GM18909 (cell line): ENCODE results near the gene ZBTB44.
"Not testable (repeated sequence)": the region's sequence is repeated elsewhere in the genome, so short reads cannot be mapped to it uniquely, and the experiment has no call there.

ENCODE experiments used
- ATAC-seq: cut with Tn5 transposase; IDR thresholded peaks from one replicate; pipeline ENCODE4 v1.9.1; 2021; ENCODE audit warnings: mild to moderate bottlenecking; ENCODE audit not compliant: unreplicated experiment, poor library complexity

The ZBTB44 gene

DNA sequence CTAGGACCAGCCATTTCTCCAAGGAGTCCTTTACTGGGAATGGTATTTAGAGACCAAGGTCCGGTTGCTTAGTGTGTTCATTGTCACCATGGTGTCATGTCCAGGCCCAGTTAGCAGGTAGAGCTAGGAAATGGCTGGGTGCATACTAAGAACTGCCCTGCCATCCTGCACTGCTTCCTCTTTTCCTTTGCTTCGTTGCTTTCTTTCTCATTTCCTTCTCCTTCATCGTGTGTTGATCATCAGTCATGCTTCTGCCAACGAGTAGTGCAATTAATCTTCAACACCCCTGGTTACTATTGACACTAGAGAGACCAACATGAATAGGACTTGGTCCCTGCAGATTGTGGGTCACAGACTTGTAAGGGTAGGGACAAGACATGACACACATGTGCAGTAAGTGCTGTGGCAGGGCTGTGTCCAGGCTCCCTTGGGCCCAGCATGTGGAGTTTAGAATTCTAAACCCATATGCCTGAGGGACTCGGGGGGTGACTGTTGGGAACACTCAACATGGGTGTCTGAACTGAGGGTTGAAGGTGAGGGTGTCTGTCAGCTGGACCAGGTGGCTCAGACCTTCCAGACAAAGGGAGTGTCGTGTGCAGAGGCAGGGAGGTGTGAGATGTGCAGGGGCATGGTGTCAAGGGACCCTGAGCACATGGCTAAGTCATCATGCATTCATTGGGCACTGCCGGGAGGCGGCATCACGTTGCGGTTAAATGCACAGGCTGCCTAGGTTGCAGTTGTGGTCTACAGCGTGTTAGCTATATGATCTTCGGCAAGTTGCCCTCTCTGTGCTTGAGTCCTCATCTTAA lies 112.5 kb downstream of the ZBTB44 start:
- ATAC-seq = no peak

DNA sequence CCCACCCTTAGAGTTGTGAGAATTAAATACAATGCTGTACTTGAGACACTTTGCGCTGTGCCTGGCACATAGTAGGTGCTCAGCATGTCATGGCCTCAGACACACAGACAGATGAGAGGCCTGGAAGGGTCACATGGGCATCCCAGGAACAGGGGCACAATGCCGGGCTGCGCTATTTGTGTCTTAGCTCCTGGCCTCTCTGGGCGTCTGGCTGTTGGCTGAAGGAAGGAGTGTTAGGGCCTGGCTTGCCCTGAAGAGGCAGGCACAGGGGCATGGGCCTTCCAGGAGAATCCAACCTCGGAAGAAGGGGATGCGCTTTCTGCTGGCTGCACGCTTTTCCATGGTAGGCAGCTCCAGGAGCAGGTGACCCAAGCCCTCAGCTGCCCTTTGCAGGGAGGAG lies 113.7 kb downstream of the ZBTB44 start:
- ATAC-seq = no peak

DNA sequence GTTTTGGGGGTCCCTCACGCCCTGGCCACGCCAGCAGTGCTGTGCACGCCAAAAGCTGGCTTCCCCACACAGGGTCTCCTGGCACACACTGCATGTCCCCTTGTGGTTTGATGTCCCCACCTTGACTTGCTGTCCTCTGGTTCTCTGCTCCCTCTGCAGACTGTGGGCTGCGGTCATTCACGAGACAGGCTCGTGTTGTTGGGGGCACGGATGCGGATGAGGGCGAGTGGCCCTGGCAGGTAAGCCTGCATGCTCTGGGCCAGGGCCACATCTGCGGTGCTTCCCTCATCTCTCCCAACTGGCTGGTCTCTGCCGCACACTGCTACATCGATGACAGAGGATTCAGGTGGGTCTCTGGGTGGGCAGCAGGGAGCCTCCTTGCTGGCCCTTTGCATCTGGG lies 114.9 kb downstream of the ZBTB44 start:
- no peak for ATAC-seq

DNA sequence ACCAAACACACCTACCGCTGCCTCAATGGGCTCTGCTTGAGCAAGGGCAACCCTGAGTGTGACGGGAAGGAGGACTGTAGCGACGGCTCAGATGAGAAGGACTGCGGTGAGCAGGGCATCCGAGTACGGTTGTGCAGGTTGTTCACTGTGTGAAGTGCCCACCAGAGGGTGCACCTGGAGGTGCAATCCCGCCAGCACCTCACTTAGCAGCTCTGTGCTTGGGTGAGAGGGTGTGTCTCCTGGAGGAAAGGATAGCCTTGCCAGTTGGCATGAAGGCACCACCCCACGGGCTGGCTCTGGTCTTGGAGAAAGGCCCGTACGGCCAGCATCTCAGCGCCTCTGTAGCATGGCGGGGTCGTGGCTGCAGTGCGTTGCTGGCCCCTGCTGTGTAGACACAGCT lies 115.8 kb downstream of the ZBTB44 start:
- ATAC-seq = no peak

DNA sequence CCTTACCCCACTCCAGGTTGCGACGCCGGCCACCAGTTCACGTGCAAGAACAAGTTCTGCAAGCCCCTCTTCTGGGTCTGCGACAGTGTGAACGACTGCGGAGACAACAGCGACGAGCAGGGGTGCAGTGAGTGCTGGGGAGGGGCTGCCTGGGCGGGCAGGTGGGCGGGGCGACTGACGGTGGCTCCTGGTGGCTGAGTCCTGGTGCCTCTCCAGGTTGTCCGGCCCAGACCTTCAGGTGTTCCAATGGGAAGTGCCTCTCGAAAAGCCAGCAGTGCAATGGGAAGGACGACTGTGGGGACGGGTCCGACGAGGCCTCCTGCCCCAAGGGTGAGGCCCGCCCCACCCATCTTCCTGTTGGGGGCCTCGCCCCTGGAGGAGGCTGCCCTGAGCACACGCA lies 116.4 kb downstream of the ZBTB44 start:
- ATAC-seq = no peak

DNA sequence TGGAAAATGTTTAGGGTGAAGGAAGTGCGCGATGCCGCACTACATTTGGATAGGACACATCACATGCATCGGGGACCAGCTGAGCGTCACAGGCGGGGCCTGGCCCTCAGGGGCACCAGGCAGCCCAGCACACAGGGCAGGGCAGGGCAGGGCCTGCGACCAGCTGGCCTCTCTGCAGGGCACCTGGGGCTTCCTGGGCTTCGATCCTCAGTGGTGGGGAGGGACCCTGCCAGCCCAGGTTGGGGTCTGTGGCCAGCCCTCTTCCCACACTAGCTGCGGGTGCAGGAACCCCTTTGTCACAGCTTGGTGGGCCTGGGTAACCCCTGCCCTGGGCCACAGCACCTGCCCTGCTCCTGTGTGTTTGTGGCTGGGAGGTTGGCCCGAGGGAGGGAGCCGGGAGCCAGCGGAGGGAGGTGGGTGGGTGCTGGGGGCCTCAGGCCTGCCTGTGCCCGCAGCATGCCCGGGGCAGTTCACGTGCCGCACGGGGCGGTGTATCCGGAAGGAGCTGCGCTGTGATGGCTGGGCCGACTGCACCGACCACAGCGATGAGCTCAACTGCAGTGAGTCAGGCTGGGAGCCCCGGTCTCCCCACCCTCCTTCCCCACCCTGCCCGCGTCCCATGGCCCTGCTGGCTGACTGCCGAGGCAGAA lies 117.2 kb downstream of the ZBTB44 start:
- ATAC-seq = no peak

DNA sequence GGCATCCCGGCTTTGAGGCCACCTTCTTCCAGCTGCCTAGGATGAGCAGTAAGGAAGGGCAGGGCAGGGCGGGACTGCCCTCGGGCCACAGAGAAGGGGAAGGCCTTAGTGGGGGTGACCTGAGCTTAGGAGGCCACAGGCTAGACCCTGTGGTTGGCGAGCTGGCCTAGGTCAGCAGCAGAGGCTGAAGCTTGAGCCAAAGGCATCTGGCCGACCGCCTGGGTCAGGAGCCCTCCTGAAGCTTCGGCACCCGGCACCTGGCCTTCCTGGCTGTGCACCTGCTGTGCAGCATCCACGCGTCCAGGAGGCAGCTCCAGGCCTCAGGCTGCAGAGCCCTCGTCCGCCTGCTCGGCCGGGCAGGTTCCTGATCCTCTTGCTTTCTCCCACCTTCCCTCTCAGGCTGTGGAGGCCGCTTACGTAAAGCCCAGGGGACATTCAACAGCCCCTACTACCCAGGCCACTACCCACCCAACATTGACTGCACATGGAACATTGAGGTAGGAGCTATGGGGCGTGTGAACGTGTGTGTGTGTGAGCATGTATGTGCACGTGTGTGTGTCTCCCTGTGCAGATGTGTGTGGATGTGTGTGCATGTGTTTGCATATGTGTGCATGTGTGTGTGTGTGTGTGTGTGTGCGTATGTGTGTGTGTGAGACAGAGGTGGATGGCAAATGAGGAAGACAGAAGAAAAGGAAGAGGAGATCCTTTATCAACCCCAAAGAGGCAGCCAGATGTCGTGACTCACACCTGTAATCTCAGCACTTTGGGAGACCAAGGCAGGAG lies 120.3 kb downstream of the ZBTB44 start:
- ATAC-seq = no peak

DNA sequence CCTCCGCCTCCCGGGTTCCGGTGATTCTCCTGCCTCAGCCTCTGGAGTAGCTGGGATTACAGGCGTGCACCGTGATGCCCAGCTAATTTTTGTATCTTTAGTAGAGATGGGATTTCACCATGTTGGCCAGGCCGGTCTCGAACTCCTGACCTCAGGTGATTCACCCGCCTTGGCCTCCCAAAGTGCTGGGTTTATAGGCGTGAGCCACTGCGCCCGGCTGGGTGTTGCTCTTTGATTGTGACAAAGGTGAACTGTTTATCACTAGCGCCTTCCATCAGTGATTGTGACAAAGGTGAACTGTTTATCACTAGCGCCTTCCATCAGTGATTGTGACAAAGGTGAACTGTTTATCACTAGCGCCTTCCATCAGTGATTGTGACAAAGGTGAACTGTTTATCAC lies 121.2 kb downstream of the ZBTB44 start:
- not testable (repeated sequence) for ATAC-seq

DNA sequence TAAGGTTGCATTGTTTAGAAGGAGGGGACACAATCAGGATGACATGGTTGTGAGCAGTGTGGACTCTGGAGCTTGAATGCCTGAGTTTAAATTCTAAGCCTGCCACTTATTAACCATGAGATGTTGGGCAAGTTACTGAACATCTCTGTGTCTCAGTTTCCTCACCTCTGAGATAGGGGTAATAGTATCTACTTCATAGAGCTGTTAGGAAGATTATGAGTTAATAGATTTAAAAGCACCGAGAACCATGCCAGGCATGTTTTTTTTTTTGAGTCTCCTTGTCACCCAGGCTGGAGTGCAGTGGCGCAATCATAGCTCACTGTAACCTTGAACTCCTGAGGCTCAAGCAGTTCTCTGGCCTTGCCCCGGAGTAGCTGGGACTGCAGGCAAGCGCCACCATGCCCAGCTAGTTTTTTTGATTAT lies 121.9 kb downstream of the ZBTB44 start:
- no peak for ATAC-seq

DNA sequence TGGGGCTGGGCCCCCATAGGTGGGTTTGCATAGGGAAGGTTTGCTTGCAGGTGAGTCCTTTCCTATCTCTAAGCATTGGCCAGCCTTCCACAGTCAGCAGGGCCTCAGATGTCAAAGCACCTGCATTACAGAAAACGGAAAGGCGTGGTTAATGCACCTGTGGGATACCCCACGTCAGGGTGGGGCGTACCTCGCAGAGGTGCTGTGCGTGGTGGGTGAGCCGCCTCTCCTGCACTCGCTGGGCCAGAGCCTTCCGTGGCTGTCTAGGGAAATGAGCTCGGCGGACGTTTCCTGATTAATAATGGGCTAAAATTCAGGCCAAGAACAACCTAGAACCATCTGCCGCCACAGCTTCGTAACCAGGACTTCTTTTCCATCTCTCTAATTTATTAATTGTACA lies 122.8 kb downstream of the ZBTB44 start:
- no peak for ATAC-seq

DNA sequence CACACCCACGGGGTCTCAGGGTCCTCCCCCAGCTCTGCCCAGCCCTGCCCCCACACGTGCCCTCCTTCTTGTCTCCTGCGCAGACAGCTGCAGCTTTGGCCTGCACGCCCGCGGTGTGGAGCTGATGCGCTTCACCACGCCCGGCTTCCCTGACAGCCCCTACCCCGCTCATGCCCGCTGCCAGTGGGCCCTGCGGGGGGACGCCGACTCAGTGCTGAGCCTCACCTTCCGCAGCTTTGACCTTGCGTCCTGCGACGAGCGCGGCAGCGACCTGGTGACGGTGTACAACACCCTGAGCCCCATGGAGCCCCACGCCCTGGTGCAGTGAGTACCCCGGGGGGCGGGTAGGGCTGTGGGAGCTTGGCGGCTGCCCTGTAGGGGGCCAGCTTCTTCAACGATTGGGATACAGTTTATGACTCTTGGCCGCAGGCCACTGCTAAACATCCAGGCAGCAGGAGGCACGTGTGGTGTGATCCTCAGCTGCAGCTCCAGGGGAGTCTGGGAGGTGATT lies 124.3 kb downstream of the ZBTB44 start:
- no peak for ATAC-seq

DNA sequence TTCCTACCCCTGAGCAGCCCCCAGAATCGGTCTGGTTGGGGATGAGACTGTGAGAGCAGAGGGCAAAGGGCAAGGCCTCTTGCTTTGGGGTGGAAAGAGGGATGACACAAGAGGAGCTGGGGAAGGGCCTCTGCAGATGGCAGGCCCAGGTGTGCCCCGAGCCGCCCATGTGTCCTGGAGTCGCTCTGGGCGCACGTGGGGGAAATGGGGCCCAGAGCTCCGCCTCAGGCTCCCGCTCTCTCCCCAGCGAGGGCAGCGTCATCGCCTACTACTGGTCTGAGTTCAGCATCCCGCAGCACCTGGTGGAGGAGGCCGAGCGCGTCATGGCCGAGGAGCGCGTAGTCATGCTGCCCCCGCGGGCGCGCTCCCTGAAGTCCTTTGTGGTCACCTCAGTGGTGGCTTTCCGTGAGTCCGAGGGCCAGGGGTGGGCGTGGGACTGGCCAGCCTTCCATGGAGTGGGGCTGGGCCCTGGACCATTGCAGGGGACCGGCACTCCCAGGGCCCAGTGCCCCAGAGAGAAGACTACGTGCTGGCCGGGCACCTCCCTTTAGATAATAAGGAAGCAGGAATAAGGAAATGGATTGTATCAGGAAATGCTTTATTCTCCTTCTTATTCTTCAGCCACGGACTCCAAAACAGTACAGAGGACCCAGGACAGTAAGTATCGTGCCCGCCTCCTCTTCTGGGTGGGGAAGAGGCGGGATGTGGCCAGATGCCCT lies 125.1 kb downstream of the ZBTB44 start:
- ATAC-seq = no peak

DNA sequence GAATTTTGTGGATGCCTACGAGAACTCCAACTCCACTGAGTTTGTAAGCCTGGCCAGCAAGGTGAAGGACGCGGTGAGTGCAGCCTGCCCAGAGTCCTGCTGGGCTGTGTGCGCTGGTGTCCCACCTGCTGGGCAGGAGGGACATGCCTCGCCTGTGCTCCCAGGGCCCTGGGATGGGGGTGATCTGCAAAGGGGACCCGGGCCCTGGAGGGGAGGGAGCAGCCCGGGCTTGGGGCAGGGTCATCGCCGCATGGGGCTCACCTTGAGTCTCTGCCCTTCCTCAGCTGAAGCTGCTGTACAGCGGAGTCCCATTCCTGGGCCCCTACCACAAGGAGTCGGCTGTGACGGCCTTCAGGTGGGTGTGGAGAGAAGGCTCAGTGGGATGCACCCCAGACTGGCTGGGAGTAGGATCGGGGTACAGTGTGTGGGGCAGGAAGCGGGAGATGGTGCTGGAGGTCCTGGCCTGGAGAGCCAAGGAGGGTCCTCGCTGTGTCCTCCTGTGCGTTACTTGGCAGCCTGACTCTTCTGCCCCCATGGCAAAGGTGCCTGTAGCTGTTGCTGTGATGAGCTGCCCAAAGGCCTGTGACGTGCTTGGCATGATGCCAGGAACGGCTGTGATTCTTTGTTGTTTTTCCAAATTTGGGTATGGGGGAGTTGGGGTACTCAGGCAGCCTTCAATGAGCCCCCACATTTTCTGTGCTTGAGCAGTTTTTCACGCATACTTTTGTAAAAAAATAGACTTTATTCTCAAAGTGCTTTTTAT lies 126.0 kb downstream of the ZBTB44 start:
- ATAC-seq = no peak

DNA sequence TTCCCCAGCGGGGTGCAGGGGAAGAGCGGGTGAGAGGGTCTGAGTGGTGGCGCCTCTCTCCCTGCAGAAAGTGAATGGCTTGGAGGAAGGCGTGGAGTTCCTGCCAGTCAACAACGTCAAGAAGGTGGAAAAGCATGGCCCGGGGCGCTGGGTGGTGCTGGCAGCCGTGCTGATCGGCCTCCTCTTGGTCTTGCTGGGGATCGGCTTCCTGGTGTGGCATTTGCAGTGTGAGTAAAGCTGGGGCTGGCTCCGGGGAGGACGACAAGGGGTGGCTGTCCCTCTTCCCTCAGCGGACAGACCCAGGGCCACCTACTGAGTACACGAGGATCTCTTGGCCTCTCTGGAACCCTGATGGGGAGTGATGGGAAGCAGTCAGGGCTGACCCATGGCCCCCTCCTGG lies 126.7 kb downstream of the ZBTB44 start:
- no peak for ATAC-seq

DNA sequence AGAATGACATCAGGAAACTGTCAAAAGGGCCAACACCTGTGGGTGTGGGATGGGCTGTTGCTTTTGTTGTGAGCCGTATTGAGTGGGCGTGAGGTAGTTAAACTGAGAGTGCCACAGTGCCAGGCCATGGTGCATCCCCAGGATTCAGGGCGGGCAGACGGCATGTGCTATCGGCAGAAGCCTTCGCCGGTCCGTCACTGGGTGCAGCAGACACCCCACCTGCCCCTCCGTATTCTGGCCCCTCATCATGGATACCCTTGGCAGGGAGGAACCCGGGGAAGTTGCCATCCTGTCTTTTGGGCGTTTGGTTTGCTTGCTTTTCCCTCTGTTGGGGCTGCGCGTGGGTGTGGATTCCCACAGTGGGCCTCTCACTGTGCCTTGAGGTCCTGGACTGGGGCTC lies 127.6 kb downstream of the ZBTB44 start:
- ATAC-seq = no peak

DNA sequence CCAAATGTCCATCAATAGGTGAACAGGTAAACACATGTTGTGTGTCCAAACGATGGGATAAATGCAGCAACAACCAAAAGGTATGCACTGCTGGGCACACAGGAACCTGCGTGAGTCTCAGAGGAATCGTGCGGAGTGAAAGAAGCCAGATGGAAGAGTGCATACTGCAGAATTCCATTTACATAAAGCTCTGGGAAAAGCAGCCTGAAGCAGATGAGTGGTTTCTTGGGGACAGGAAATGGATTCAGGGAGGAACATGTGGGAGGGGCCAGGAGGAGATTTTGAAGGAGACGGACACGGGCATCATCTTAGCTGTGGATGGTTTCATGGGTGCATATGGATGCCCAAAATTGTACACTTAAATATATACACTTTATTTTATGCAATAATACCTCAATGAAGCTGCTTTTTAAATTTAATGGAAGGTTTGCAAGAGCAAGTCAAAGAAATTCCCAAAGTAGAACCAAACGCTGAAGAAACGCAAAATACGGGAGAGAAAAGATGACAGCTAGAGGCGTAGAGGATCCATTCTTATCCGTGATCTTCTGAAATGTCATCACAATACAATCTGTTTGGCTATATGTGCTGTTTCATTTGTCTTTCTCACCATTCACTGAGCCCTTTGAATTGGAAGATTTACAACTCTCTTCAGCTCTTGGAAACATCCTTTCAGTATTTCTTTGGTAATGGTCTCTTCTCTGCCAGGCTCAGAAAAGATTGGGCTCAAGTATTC lies 130.7 kb downstream of the ZBTB44 start:
- ATAC-seq = no peak

DNA sequence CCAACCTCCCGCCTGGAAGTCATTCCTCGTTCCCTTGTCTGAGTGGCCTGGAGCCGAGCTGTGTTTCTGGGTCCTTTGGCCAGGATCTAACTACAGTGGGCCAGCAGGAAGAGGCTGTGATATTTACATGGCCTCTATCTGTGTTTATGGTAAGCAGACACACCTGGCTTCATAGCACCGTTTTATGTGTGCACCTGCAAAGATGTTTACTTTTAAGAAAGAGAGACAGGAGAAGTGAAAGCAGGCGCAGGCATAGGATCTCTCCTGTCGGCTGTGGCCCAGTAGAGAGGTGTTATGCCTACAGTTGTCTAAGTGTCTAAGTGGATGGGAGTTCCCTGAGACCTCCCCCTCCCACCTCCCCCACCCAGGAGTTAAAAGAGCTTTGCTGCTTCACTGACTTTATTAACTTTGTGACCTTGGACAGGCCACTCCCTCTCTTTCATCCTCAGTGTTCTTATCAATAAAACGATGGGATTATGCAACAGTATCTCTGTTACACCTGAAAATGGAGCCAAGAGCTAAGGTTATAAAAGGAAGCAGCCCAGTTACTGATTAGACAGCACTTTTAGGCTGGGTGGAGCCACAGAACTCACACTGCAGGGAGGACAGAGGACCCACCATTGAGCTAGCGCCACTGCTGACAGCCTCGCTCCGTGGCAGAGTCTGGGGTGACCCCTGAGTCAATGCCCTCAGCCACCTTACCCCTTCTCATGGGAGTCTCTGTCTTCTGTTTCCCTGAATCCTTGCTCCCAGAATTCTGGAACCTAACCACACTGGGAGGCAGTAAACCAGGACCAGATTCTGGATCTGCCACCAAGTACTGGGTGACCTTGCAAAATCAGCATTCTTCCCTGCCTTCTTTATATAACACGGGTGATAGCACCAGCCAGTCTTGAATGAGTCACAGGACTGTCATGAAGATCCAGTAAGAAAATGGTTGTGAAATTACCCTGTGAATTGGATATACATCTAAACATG lies 133.1 kb downstream of the ZBTB44 start:
- ATAC-seq = peak; percentile 57

DNA sequence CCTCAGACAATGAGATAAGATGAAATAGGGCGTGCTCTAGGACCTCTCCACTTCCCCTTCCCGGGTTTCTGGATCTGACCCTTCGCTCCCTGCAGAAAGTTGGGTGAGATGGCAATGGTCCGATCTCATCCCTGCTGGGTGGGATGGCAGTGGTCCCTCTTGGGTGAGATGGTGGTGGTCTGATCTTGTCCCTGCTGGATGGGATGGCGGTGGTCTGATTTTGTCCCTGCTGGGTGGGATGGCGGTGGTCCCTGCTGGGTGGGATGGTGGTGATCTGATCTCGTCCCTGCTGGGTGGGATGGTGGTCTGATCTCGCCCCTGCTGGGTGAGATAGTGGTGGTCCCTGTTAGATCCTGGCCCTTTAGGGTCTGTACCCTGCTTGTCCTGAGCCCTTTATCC lies 133.8 kb downstream of the ZBTB44 start:
- no peak for ATAC-seq
